HUDEP-2 (cell line): Measurements from ENCODE around the gene NDRG3.

ENCODE experiments used
- DNase-seq, 76 experiments: peaks; one replicate each; lab custom pipeline; 2025; ENCODE audit not compliant: unreplicated experiment in 76 of 76; lab: John Stamatoyannopoulos, UW

Gene NDRG3

GRCh38 chr20:36745927-36746659 lies at the start of gene NDRG3:
Gene NDRG3, minus strand, starts transcription at chr20:36746090. Its CDS starts 24,355 bp downstream, at chr20:36721735.
- DNase-seq = peak in 74 of 76 experiments; percentile 11 to 93 (median 82)

GRCh38 chr20:36794116-36794474 lies 48.2 kb upstream of the NDRG3 start:
- no peak for DNase-seq

- no peak for DNase-seq
Measured at GRCh38 chr20:36793294-36794115, 47.6 kb upstream of the NDRG3 start.

- peak in 50 of 76 experiments; percentile 3 to 63 (median 22) for DNase-seq
Measured at GRCh38 chr20:36792422-36792821, 46.5 kb upstream of the NDRG3 start.

GRCh38 chr20:36791862-36792261 lies 46.0 kb upstream of the NDRG3 start:
- DNase-seq = no peak

GRCh38 chr20:36786663-36787062 lies 40.8 kb upstream of the NDRG3 start:
- no peak for DNase-seq

GRCh38 chr20:36786246-36786645 lies 40.4 kb upstream of the NDRG3 start:
- DNase-seq = no peak

GRCh38 chr20:36785308-36785707 lies 39.4 kb upstream of the NDRG3 start:
- no peak for DNase-seq

GRCh38 chr20:36784900-36785299 lies 39.0 kb upstream of the NDRG3 start:
- no peak for DNase-seq

- DNase-seq = no peak
Measured at GRCh38 chr20:36784116-36784515, 38.2 kb upstream of the NDRG3 start.

GRCh38 chr20:36779656-36780025 lies 33.8 kb upstream of the NDRG3 start:
- DNase-seq = no peak

GRCh38 chr20:36778831-36779655 lies 33.2 kb upstream of the NDRG3 start:
- no peak for DNase-seq

GRCh38 chr20:36777576-36777975 lies 31.7 kb upstream of the NDRG3 start:
- no peak for DNase-seq

- no peak for DNase-seq
Measured at GRCh38 chr20:36777167-36777566, 31.3 kb upstream of the NDRG3 start.

GRCh38 chr20:36775826-36776225 lies 29.9 kb upstream of the NDRG3 start:
- no peak for DNase-seq

- no peak for DNase-seq
Measured at GRCh38 chr20:36775196-36775595, 29.3 kb upstream of the NDRG3 start.

GRCh38 chr20:36773597-36774390 lies 27.9 kb upstream of the NDRG3 start, which contains the start of gene DSN1:
Gene DSN1, minus strand, starts transcription at chr20:36773763. Its CDS starts 2,305 bp downstream, at chr20:36771458.
- DNase-seq = peak; percentile 48 to 99 (median 97)

GRCh38 chr20:36773107-36773596 lies 27.3 kb upstream of the NDRG3 start:
- DNase-seq = peak in 1 of 76 experiments; percentile 46

- DNase-seq = no peak
Measured at GRCh38 chr20:36770680-36771079, 24.8 kb upstream of the NDRG3 start.
